ENCODE results near the gene TMEM229B. TPM values are rescaled to one million over a fixed set of nuclear protein-coding genes. Genes with fewer than 3 reads are reported as not detected.

Gene TMEM229B
- total RNA-seq, 6 experiments from 2014 or later = 0.06 to 1.8 (median 1.2) TPM

- H3K27ac ChIP-seq = no peak overlapping the region
- peaks cover 0 to 5% (median 0%) of the 10 kb centered on the region in 4 donors for H3K4me1 ChIP-seq
- H3K36me3 ChIP-seq = no peaks in the 10 kb centered on the region
- ATAC-seq (no peak), DNase-seq (no peak)
- H3K4me3 ChIP-seq = no peak overlapping the region
- no peaks in the 10 kb centered on the region for H3K27me3 ChIP-seq
- H3K9me3 ChIP-seq = no peaks in the 10 kb centered on the region
- intact Hi-C loops (cut with DNase I) = no loop called here
- 42% methylated on average over 2 of the region's 2 CpGs for WGBS (ENCODE audit: insufficient coverage, low coverage, low lambda C conversion rate, missing lambda C conversion rate)
- TF ChIP-seq POLR2A (IDR thresholded peaks at IDR 0.05) = no peak
- TF ChIP-seq CTCF (IDR thresholded peaks at IDR 0.05) = no peak
Measured at GRCh38 chr14:67510121-67510520, 21.6 kb upstream of the TMEM229B start.

GRCh38 chr14:67508956-67509355, 20.4 kb upstream of the TMEM229B start:
- Histone ChIP-seq H3K27ac (no peak overlapping the region), H3K4me1 (no peaks in the 10 kb centered on the region), H3K4me3 (no peak overlapping the region), H3K9me3 (no peaks in the 10 kb centered on the region), H3K36me3 (no peaks in the 10 kb centered on the region), H3K27me3 (no peaks in the 10 kb centered on the region)
- intact Hi-C loops (cut with DNase I) = no loop called here
- 41% methylated on average over 3 of the region's 3 CpGs for WGBS (ENCODE audit: insufficient coverage, low coverage, low lambda C conversion rate, missing lambda C conversion rate)
- ATAC-seq (peak; percentile 32 to 58 (median 40)), DNase-seq (no peak)
- TF ChIP-seq POLR2A (IDR thresholded peaks at IDR 0.05) (no peak), CTCF (IDR thresholded peaks at IDR 0.05) (no peak)

- DNase-seq (no peak), ATAC-seq (no peak)
- Histone ChIP-seq H3K4me1 (no peaks in the 10 kb centered on the region), H3K4me3 (no peak overlapping the region), H3K36me3 (no peaks in the 10 kb centered on the region), H3K27me3 (no peaks in the 10 kb centered on the region), H3K27ac (no peak overlapping the region), H3K9me3 (no peaks in the 10 kb centered on the region)
- TF ChIP-seq POLR2A (IDR thresholded peaks at IDR 0.05) (no peak), CTCF (IDR thresholded peaks at IDR 0.05) (no peak)
- WGBS (ENCODE audit: insufficient coverage, low coverage, low lambda C conversion rate, missing lambda C conversion rate) = no CpG with 5 or more reads among the region's 1 CpG
- intact Hi-C loops (cut with DNase I) = no loop called here
Measured at GRCh38 chr14:67505254-67505653, 16.7 kb upstream of the TMEM229B start.

GRCh38 chr14:67503331-67503730, 14.8 kb upstream of the TMEM229B start:
- DNase-seq (no peak), ATAC-seq (no peak)
- 9% methylated on average over 1 of the region's 7 CpGs for WGBS (ENCODE audit: insufficient coverage, low coverage, low lambda C conversion rate, missing lambda C conversion rate)
- TF ChIP-seq CTCF (IDR thresholded peaks at IDR 0.05) (no peak), POLR2A (IDR thresholded peaks at IDR 0.05) (no peak)
- H3K4me3 ChIP-seq = no peak overlapping the region
- no peaks in the 10 kb centered on the region for H3K9me3 ChIP-seq
- no peaks in the 10 kb centered on the region for H3K4me1 ChIP-seq
- intact Hi-C loops (cut with DNase I) = no loop called here
- H3K27ac ChIP-seq = no peak overlapping the region
- H3K36me3 ChIP-seq = no peaks in the 10 kb centered on the region
- no peaks in the 10 kb centered on the region for H3K27me3 ChIP-seq

GRCh38 chr14:67502867-67503266, 14.3 kb upstream of the TMEM229B start:
- no peaks in the 10 kb centered on the region for H3K36me3 ChIP-seq
- DNase-seq (no peak), ATAC-seq (peak in 1 of 4 donors; percentile 56)
- H3K27me3 ChIP-seq = no peaks in the 10 kb centered on the region
- no peaks in the 10 kb centered on the region for H3K9me3 ChIP-seq
- 47% methylated on average over 6 of the region's 6 CpGs for WGBS (ENCODE audit: insufficient coverage, low coverage, low lambda C conversion rate, missing lambda C conversion rate)
- TF ChIP-seq CTCF (IDR thresholded peaks at IDR 0.05) (no peak), POLR2A (IDR thresholded peaks at IDR 0.05) (no peak)
- H3K4me3 ChIP-seq = no peak overlapping the region
- no peaks in the 10 kb centered on the region for H3K4me1 ChIP-seq
- intact Hi-C loops (cut with DNase I) = no loop called here
- H3K27ac ChIP-seq = no peak overlapping the region

All from right lobe of liver (tissue), 6 donors.